Measurements from ENCODE around the gene TRMT1L.
"Not testable (repeated sequence)": the region's sequence is repeated elsewhere in the genome, so short reads cannot be mapped to it uniquely, and the experiment has no call there.

The TRMT1L gene

GRCh38 chr1:185156854-185157598, at the start of gene TRMT1L, which contains the start of gene SWT1:
Gene TRMT1L, minus strand, starts transcription at chr1:185156953. Its CDS starts 241 bp downstream, at chr1:185156712.
Gene SWT1, plus strand, starts transcription at chr1:185157167. Its CDS starts 3,675 bp downstream, at chr1:185160842.
- DNase-seq = peak; percentile 98

- DNase-seq = no peak
Measured at GRCh38 chr1:185200889-185201288, 44.1 kb upstream of the TRMT1L start.

- DNase-seq = not testable (repeated sequence)
Measured at GRCh38 chr1:185198712-185199111, 42.0 kb upstream of the TRMT1L start.

GRCh38 chr1:185193756-185194155, 37.0 kb upstream of the TRMT1L start:
- DNase-seq = no peak

GRCh38 chr1:185170291-185170848, 13.6 kb upstream of the TRMT1L start:
- DNase-seq = peak; percentile 60 to 71

GRCh38 chr1:185166106-185166505, 9.4 kb upstream of the TRMT1L start:
- DNase-seq = no peak

- no peak for DNase-seq
Measured at GRCh38 chr1:185162491-185162890, 5.7 kb upstream of the TRMT1L start.

GRCh38 chr1:185159966-185160365, 3.2 kb upstream of the TRMT1L start:
- DNase-seq = no peak

GRCh38 chr1:185158800-185159199, 2.0 kb upstream of the TRMT1L start:
- no peak for DNase-seq

GRCh38 chr1:185157599-185158412, 1.1 kb upstream of the TRMT1L start:
- peak; percentile 15 to 32 for DNase-seq

- peak in 1 of 2 experiments; percentile 45 for DNase-seq
Measured at GRCh38 chr1:185156288-185156853, 382 bp downstream of the TRMT1L start.

- peak; percentile 33 to 45 for DNase-seq
Measured at GRCh38 chr1:185155600-185156287, 1.0 kb downstream of the TRMT1L start.

GRCh38 chr1:185154912-185155513, 1.7 kb downstream of the TRMT1L start:
- no peak for DNase-seq

- peak in 1 of 2 experiments; percentile 2 for DNase-seq
Measured at GRCh38 chr1:185152187-185152767, 4.5 kb downstream of the TRMT1L start.

- no peak for DNase-seq
Measured at GRCh38 chr1:185151215-185151614, 5.5 kb downstream of the TRMT1L start.

GRCh38 chr1:185144233-185144632, 12.5 kb downstream of the TRMT1L start:
- no peak for DNase-seq

- no peak for DNase-seq
Measured at GRCh38 chr1:185139246-185139645, 17.5 kb downstream of the TRMT1L start.

GRCh38 chr1:185137896-185138545, 18.7 kb downstream of the TRMT1L start:
- DNase-seq = no peak

- DNase-seq = no peak
Measured at GRCh38 chr1:185132534-185132933, 24.2 kb downstream of the TRMT1L start.

GRCh38 chr1:185129708-185130107, 27.0 kb downstream of the TRMT1L start:
- no peak for DNase-seq

GRCh38 chr1:185112356-185112755, 44.4 kb downstream of the TRMT1L start:
- no peak for DNase-seq
